ENCODE measurements around the gene ADAM11. TPM values are rescaled to one million over a fixed set of nuclear protein-coding genes. Genes with fewer than 3 reads are reported as not detected.

Gene ADAM11
- total and polyA plus RNA-seq, 7 donors = under 0.01 to 3.3 (median 2.5) TPM; not detected in 1

GRCh38 chr17:44767493-44767892 lies 8.7 kb downstream of the ADAM11 start:
- intact Hi-C loops (cut with DNase I) = no loop called here
- no peak for TF ChIP-seq POLR2A (IDR thresholded peaks at IDR 0.05)
- no peak for TF ChIP-seq EP300 (IDR thresholded peaks at IDR 0.05)
- no peak for TF ChIP-seq POLR2AphosphoS5 (IDR thresholded peaks at IDR 0.05)
- TF ChIP-seq CTCF (IDR thresholded peaks at IDR 0.05) = no peak
- Histone ChIP-seq H3K9me3 (no peaks in the 10 kb centered on the region), H3K36me3 (no peaks in the 10 kb centered on the region), H3K4me1 (no peaks in the 10 kb centered on the region), H3K27ac (no peak overlapping the region), H3K4me3 (no peak overlapping the region), H3K27me3 (peaks cover under 1 to 10% (median 6%) of the 10 kb centered on the region in 3 donors)
- WGBS, 2 donors = 44 to 48% methylated on average over 4 of the region's 4 CpGs
- DNase-seq = no peak

GRCh38 chr17:44768505-44769142 lies 9.8 kb downstream of the ADAM11 start:
- Histone ChIP-seq H3K36me3 (no peaks in the 10 kb centered on the region), H3K27ac (no peak overlapping the region), H3K4me1 (no peaks in the 10 kb centered on the region), H3K27me3 (peaks cover 5 to 10% (median 9%) of the 10 kb centered on the region in 3 donors), H3K4me3 (no peak overlapping the region), H3K9me3 (no peaks in the 10 kb centered on the region)
- intact Hi-C loops (cut with DNase I) = no loop called here
- DNase-seq = no peak
- TF ChIP-seq EP300 (IDR thresholded peaks at IDR 0.05) (no peak), POLR2A (IDR thresholded peaks at IDR 0.05) (no peak), CTCF (IDR thresholded peaks at IDR 0.05) (no peak), POLR2AphosphoS5 (IDR thresholded peaks at IDR 0.05) (no peak)
- 55 to 78% methylated on average over 11 of the region's 11 CpGs for WGBS, 2 donors

GRCh38 chr17:44769230-44769629 lies 10.4 kb downstream of the ADAM11 start:
- Histone ChIP-seq H3K36me3 (no peaks in the 10 kb centered on the region), H3K4me1 (peaks cover 0 to 2% (median 0%) of the 10 kb centered on the region in 4 donors), H3K4me3 (no peak overlapping the region), H3K9me3 (no peaks in the 10 kb centered on the region), H3K27me3 (peaks cover 5 to 10% (median 9%) of the 10 kb centered on the region in 3 donors), H3K27ac (no peak overlapping the region)
- no peak for DNase-seq
- WGBS, 2 donors = 41 to 68% methylated on average over 6 of the region's 6 CpGs
- intact Hi-C loops (cut with DNase I) = no loop called here
- TF ChIP-seq EP300 (IDR thresholded peaks at IDR 0.05) = no peak
- TF ChIP-seq CTCF (IDR thresholded peaks at IDR 0.05) = no peak
- TF ChIP-seq POLR2A (IDR thresholded peaks at IDR 0.05) = no peak
- no peak for TF ChIP-seq POLR2AphosphoS5 (IDR thresholded peaks at IDR 0.05)

GRCh38 chr17:44769647-44770084 lies 10.9 kb downstream of the ADAM11 start:
- 45 to 70% methylated on average over 15 of the region's 15 CpGs for WGBS, 2 donors
- no peak overlapping the region for H3K4me3 ChIP-seq
- no peak overlapping the region for H3K27ac ChIP-seq
- H3K9me3 ChIP-seq = no peaks in the 10 kb centered on the region
- intact Hi-C loops (cut with DNase I) = no loop called here
- DNase-seq = no peak
- H3K36me3 ChIP-seq = no peaks in the 10 kb centered on the region
- no peak for TF ChIP-seq CTCF (IDR thresholded peaks at IDR 0.05)
- TF ChIP-seq POLR2AphosphoS5 (IDR thresholded peaks at IDR 0.05) = no peak
- TF ChIP-seq POLR2A (IDR thresholded peaks at IDR 0.05) = no peak
- TF ChIP-seq EP300 (IDR thresholded peaks at IDR 0.05) = no peak
- H3K27me3 ChIP-seq = peaks cover 5 to 10% (median 9%) of the 10 kb centered on the region in 3 donors
- peaks cover 0 to 7% (median 0%) of the 10 kb centered on the region in 4 donors for H3K4me1 ChIP-seq
